Activated CD8-positive, alpha-beta memory T cell treated with anti-CD3 and anti-CD28 coated beads for 4 hours (primary cell): ENCODE measurements around the gene TACC3.
"Not testable (repeated sequence)": the region's sequence is repeated elsewhere in the genome, so short reads cannot be mapped to it uniquely, and the experiment has no call there.

Experiments used
- DNase-seq, 2 donors: peaks; one replicate each; pipeline ENCODE4 v3.0.0-alpha.2; 2020; ENCODE audit warnings: low read depth in 2 of 2

The TACC3 gene

GRCh38 chr4:1721003-1721665 is at the start of gene TACC3, which contains the start of gene TMEM129:
TSS of gene TACC3 (plus strand) at chr4:1721521. CDS start at chr4:1723422, 1,901 bp downstream.
TSS of gene TMEM129 (minus strand) at chr4:1721323. CDS start at chr4:1720837, 486 bp downstream.
- DNase-seq: peak; percentile 80 to 91

- DNase-seq: no peak
Measured at GRCh38 chr4:1673671-1674070, 47.6 kb upstream of the TACC3 start.

- DNase-seq: no peak
Measured at GRCh38 chr4:1674682-1675081, 46.6 kb upstream of the TACC3 start.

- no peak for DNase-seq
Measured at GRCh38 chr4:1675136-1675801, 46.1 kb upstream of the TACC3 start.

- DNase-seq: no peak
Measured at GRCh38 chr4:1675802-1676137, 45.6 kb upstream of the TACC3 start.

GRCh38 chr4:1676605-1677525 is 44.5 kb upstream of the TACC3 start:
- no peak for DNase-seq

GRCh38 chr4:1678244-1678643 is 43.1 kb upstream of the TACC3 start:
- no peak for DNase-seq

GRCh38 chr4:1682860-1683259 is 38.5 kb upstream of the TACC3 start:
- DNase-seq: no peak

GRCh38 chr4:1683261-1683735 is 38.0 kb upstream of the TACC3 start:
- no peak for DNase-seq

GRCh38 chr4:1683736-1684505 is 37.4 kb upstream of the TACC3 start, which contains the start of gene FAM53A:
TSS of gene FAM53A (minus strand) at chr4:1684313. CDS start at chr4:1668741, 15,572 bp downstream.
- DNase-seq: peak in 1 of 2 donors; percentile 90

GRCh38 chr4:1684506-1685234 is 36.7 kb upstream of the TACC3 start:
- DNase-seq: peak in 1 of 2 donors; percentile 81

- no peak for DNase-seq
Measured at GRCh38 chr4:1685235-1686150, 35.8 kb upstream of the TACC3 start.

GRCh38 chr4:1686440-1687036 is 34.8 kb upstream of the TACC3 start:
- no peak for DNase-seq

GRCh38 chr4:1690698-1691097 is 30.6 kb upstream of the TACC3 start:
- no peak for DNase-seq

- no peak for DNase-seq
Measured at GRCh38 chr4:1691737-1692373, 29.5 kb upstream of the TACC3 start.

- DNase-seq: peak; percentile 56 to 59
Measured at GRCh38 chr4:1693131-1693896, 28.0 kb upstream of the TACC3 start.

GRCh38 chr4:1695913-1696312 is 25.4 kb upstream of the TACC3 start:
- no peak for DNase-seq

GRCh38 chr4:1701671-1702070 is 19.6 kb upstream of the TACC3 start:
- DNase-seq: not testable (repeated sequence)
